ENCODE data around the gene PID1.

GRCh38 chr2:229243890-229244560, 27.1 kb downstream of the PID1 start:
- TF ChIP-seq, protein P1, sequence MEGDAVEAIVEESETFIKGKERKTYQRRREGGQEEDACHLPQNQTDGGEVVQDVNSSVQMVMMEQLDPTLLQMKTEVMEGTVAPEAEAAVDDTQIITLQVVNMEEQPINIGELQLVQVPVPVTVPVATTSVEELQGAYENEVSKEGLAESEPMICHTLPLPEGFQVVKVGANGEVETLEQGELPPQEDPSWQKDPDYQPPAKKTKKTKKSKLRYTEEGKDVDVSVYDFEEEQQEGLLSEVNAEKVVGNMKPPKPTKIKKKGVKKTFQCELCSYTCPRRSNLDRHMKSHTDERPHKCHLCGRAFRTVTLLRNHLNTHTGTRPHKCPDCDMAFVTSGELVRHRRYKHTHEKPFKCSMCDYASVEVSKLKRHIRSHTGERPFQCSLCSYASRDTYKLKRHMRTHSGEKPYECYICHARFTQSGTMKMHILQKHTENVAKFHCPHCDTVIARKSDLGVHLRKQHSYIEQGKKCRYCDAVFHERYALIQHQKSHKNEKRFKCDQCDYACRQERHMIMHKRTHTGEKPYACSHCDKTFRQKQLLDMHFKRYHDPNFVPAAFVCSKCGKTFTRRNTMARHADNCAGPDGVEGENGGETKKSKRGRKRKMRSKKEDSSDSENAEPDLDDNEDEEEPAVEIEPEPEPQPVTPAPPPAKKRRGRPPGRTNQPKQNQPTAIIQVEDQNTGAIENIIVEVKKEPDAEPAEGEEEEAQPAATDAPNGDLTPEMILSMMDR (IDR thresholded peaks at IDR 0.05) = no peak
- no peak for TF ChIP-seq POLR2A (IDR thresholded peaks at IDR 0.05)
